Pancreas (tissue), 10 donors: ENCODE results near the gene BCL2L1. TPM values are rescaled to one million over a fixed set of nuclear protein-coding genes. Genes with fewer than 3 reads are reported as not detected.

ENCODE experiments used
- ATAC-seq, 4 donors: fragments of 200-7000 bp; cut with Tn5 transposase; one replicate each; pipeline versions ENCODE4 v1.8.0 to v1.9.1; 2020; ENCODE audit warnings: mild to moderate bottlenecking in 4 of 4, moderate library complexity in 4 of 4
- DNase-seq, 6 donors: peaks; one replicate each; pipeline ENCODE4 v3.0.0-alpha.2; 2020
- FAIRE-seq: peaks from 2 replicates; lab custom pipeline; 2012; peaks lifted over from hg19 to GRCh38; lab: Jason Lieb, UNC
- H3K27ac ChIP-seq, 4 donors: fragments of 200-600 bp; sonication (generic); 1 replicate in 3 of 4; 2 replicates in 1 of 4; pipeline versions ENCODE4 v1.5.0 to v1.8.0; 2020
- H3K27me3 ChIP-seq, 4 donors: fragments of 200-600 bp; one replicate each; pipeline ENCODE4 v1.8.0; 2021
- H3K36me3 ChIP-seq, 3 donors: fragments of 200-600 bp; sonication (generic) in 1 of 3; one replicate each; pipeline versions ENCODE4 v1.5.0 to v1.8.0; 2020 to 2021
- H3K4me1 ChIP-seq, 3 donors: fragments of 200-600 bp; one replicate each; pipeline ENCODE4 v1.8.0; 2021
- H3K4me3 ChIP-seq, 4 donors: fragments of 200-600 bp; sonication (generic) in 2 of 4; one replicate each; pipeline versions ENCODE4 v1.5.0 to v1.8.0; 2020 to 2021
- H3K9me3 ChIP-seq, 4 donors: fragments of 200-600 bp; one replicate each; pipeline ENCODE4 v1.8.0; 2021
- WGBS, 2 donors: extraction: QIAGEN DNeasy Blood & Tissue Kit; methylation state at CpG; one replicate each; pipeline ENCODE4 v1.1.7; 2013; 5-methylcytosine and 5-hydroxymethylcytosine counted together
- intact Hi-C, 3 donors: fragments of 100-400 bp; cut with DNase I; formaldehyde crosslinking; loops; one replicate each; pipeline versions ENCODE4 v1.11.1 to v1.14.2; 2022
- polyA plus RNA-seq, 2 donors: library from polyadenylated mRNA; stranded (reverse); fragments of 200-250 nt; gene quantifications; one replicate each; pipeline ENCODE4 v1.2.3, GENCODE V29; 2013
- total RNA-seq, 6 donors: library from RNA; stranded (reverse); fragmentation: NEBNext Ultra II Directional in 4 of 6; extraction: Animal tissue kit (Norgen Biotek cat#: 25700) in 4 of 6; gene quantifications; one replicate each; pipeline versions ENCODE4 v1.2.1 to v1.2.4, GENCODE V29; 2021 to 2023
- TF ChIP-seq, protein P1 (sequence below), 4 donors: fragments of 200-600 bp; sonication (generic) in 3 of 4; IDR thresholded peaks; one replicate each; pipeline versions ENCODE4 v1.5.0 to v1.8.0; 2021; ENCODE audit warnings: antibody characterized with exemption in 4 of 4
- donor health status: healthy with polysubstance abuse.
- donor health status: DM: no; HTN: no; CAD: no; lungs with moderate emphysema.
- donor health status: DM: no; HTN: no; CAD: no.
- donor health status: control.
- donor health status: control.
- donor health status: Bipolar disorder and iron deficiency.
- donor health status: DM: yes; HTN: yes; CAD: no.
- donor health status: DM: no; HTN: no; CAD: no.
- donor health status: DM: no; HTN: no; CAD: no.
- donor health status: DM: yes; HTN: yes; CAD: no.

BCL2L1 gene
- total and polyA plus RNA-seq, 8 donors = 27.3 to 59.8 (median 40.8) TPM

DNA sequence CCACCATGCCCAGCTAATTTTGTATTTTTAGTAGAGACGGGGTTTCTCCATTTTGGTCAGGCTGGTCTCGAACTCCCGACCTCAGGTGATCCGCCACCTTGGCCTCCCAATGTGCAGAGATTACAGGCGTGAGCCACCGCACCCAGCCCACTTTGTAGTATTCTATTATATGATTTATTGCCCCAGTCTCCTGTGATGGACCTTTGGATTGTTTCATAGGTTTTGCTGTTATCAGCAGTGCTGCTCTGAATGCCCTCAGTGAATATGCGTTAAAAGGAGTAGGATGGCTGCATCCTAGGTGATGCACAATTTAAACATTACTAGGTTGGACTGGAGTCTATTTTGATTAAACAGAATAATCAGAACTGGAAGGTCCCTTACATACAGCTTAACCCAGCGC lies 107.3 kb downstream of the BCL2L1 start:
- ATAC-seq = no peak
- TF ChIP-seq, protein P1, sequence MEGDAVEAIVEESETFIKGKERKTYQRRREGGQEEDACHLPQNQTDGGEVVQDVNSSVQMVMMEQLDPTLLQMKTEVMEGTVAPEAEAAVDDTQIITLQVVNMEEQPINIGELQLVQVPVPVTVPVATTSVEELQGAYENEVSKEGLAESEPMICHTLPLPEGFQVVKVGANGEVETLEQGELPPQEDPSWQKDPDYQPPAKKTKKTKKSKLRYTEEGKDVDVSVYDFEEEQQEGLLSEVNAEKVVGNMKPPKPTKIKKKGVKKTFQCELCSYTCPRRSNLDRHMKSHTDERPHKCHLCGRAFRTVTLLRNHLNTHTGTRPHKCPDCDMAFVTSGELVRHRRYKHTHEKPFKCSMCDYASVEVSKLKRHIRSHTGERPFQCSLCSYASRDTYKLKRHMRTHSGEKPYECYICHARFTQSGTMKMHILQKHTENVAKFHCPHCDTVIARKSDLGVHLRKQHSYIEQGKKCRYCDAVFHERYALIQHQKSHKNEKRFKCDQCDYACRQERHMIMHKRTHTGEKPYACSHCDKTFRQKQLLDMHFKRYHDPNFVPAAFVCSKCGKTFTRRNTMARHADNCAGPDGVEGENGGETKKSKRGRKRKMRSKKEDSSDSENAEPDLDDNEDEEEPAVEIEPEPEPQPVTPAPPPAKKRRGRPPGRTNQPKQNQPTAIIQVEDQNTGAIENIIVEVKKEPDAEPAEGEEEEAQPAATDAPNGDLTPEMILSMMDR (IDR thresholded peaks at IDR 0.05) = no peak
- WGBS, 2 donors = 83 to 87% methylated on average over 8 of the region's 8 CpGs

More for the DNA sequence above, 107.3 kb downstream of the BCL2L1 start:
- Histone ChIP-seq H3K36me3 (no peaks in the 10 kb centered on the region), H3K4me3 (no peak overlapping the region), H3K9me3 (no peaks in the 10 kb centered on the region), H3K27ac (no peak overlapping the region), H3K4me1 (peaks cover 0 to 10% (median 0%) of the 10 kb centered on the region in 3 donors), H3K27me3 (no peaks in the 10 kb centered on the region)
- intact Hi-C loops = loop anchor here in 1 of 3 donors (10.0 kb wide), 1 partner anchor 61 kb away; no protein-coding TSS in a partner anchor
- DNase-seq (no peak), FAIRE-seq (no peak)

Other genes with a start within 250 kb of the BCL2L1 start
- gene DEFB124, start 247.7 kb downstream of the BCL2L1 start, total RNA-seq = under 1 TPM in 1 of 6 donors, not detected in 5; 0.32 TPM
- not detected for gene DEFB124, start 247.7 kb downstream of the BCL2L1 start, polyA plus RNA-seq
- under 1 TPM in 5 of 6 donors, not detected in 1; 0.14 to 0.56 (median 0.26) TPM for gene REM1, start 247.6 kb downstream of the BCL2L1 start, total RNA-seq
- 1 to 10 TPM in 1 of 2 donors, under 1 TPM in 1; 0.87 to 1.7 TPM for gene REM1, start 247.6 kb downstream of the BCL2L1 start, polyA plus RNA-seq
- 100 to 1,000 TPM; 139 to 237 (median 184) TPM for gene HM13, start 208.4 kb downstream of the BCL2L1 start, total RNA-seq
- gene HM13, start 208.4 kb downstream of the BCL2L1 start, polyA plus RNA-seq = 100 to 1,000 TPM; 178 to 286 TPM
- 10 to 100 TPM in 5 of 6 donors, 1 to 10 TPM in 1; 9.5 to 39.3 (median 17.4) TPM for gene ID1, start 117.6 kb downstream of the BCL2L1 start, total RNA-seq
- gene ID1, start 117.6 kb downstream of the BCL2L1 start, polyA plus RNA-seq = 10 to 100 TPM; 50.9 to 64.7 TPM
- gene COX4I2, start 85.0 kb downstream of the BCL2L1 start, total RNA-seq = under 1 TPM in 5 of 6 donors, not detected in 1; 0.28 to 0.94 (median 0.60) TPM
- 1 to 10 TPM; 3.7 to 7.8 TPM for gene COX4I2, start 85.0 kb downstream of the BCL2L1 start, polyA plus RNA-seq
- 1 to 10 TPM in 1 of 6 donors, under 1 TPM in 4, not detected in 1; 0.20 to 1.5 (median 0.79) TPM for gene TPX2, start 16.4 kb upstream of the BCL2L1 start, total RNA-seq
- under 1 TPM; 0.04 to 0.12 TPM for gene TPX2, start 16.4 kb upstream of the BCL2L1 start, polyA plus RNA-seq
- 10 to 100 TPM in 1 of 6 donors, 1 to 10 TPM in 5; 1.8 to 10.8 (median 3.8) TPM for gene MYLK2, start 96.5 kb upstream of the BCL2L1 start, total RNA-seq
- gene MYLK2, start 96.5 kb upstream of the BCL2L1 start, polyA plus RNA-seq = 1 to 10 TPM; 3.8 to 4.8 TPM
- gene FOXS1, start 122.7 kb upstream of the BCL2L1 start, total RNA-seq = 1 to 10 TPM in 1 of 6 donors, under 1 TPM in 3, not detected in 2; 0.16 to 1.1 (median 0.53) TPM
- gene FOXS1, start 122.7 kb upstream of the BCL2L1 start, polyA plus RNA-seq = 1 to 10 TPM in 1 of 2 donors, under 1 TPM in 1; 0.91 to 1.7 TPM
- 1 to 10 TPM in 3 of 6 donors, under 1 TPM in 3; 0.35 to 1.6 (median 1.1) TPM for gene DUSP15, start 147.7 kb upstream of the BCL2L1 start, total RNA-seq
- 1 to 10 TPM; 2.5 to 4.3 TPM for gene DUSP15, start 147.7 kb upstream of the BCL2L1 start, polyA plus RNA-seq
- gene TTLL9, start 147.8 kb upstream of the BCL2L1 start, total RNA-seq = under 1 TPM in 5 of 6 donors, not detected in 1; 0.14 to 0.41 (median 0.29) TPM
- 1 to 10 TPM in 1 of 2 donors, under 1 TPM in 1; 0.68 to 1.4 TPM for gene TTLL9, start 147.8 kb upstream of the BCL2L1 start, polyA plus RNA-seq
- 1 to 10 TPM; 3.6 to 6.9 (median 5.2) TPM for gene PDRG1, start 229.2 kb upstream of the BCL2L1 start, total RNA-seq
- gene PDRG1, start 229.2 kb upstream of the BCL2L1 start, polyA plus RNA-seq = 10 to 100 TPM in 1 of 2 donors, 1 to 10 TPM in 1; 6.9 to 12.0 TPM
- under 1 TPM; 0.05 to 0.46 (median 0.20) TPM for gene XKR7, start 245.3 kb upstream of the BCL2L1 start, total RNA-seq
- 1 to 10 TPM in 1 of 2 donors, under 1 TPM in 1; 0.42 to 1.2 TPM for gene XKR7, start 245.3 kb upstream of the BCL2L1 start, polyA plus RNA-seq